Measurements from ENCODE around the gene TOMT. TPM values are rescaled to one million over a fixed set of nuclear protein-coding genes. Genes with fewer than 3 reads are reported as not detected.

Gene TOMT
- polyA plus RNA-seq, 3 donors: not detected

DNA sequence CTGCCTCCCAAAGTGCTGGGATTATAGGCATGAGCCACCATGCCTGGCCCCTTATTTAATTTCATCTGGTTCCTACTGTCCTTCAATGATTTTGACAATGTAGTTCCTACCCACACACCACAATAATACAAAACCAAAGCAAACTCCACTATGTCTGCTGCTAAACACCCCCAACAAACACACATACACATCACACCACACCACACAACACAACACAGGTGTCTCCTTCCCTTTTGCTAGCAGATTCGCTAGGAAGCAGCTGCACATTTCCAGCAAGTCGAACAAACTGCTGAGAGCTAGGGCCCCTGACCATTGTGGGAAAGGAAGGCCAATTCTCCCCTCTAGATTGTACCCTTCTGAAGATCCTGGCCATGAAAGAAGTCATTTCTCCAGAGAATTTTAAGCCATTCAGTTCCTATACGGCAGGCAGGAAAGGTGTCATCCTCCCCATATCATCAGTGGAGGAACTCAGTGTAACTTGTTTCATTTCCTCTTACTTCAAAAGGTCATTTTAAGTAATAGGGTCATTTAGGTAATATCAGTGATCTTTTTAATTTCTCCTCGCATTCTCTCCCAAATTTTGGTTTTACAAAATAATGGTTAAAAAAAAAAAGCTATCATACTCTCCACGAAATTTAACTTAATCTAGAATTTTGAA is 43.9 kb upstream of the TOMT start:
- no peaks in the 10 kb centered on the region for H3K27me3 ChIP-seq (ENCODE audit: control insufficient read depth in 2 of 2, insufficient read depth in 2 of 2, low read length in 2 of 2)
- intact Hi-C loops (cut with micrococcal nuclease): no loop called here
- H2AFZ ChIP-seq (ENCODE audit: insufficient read depth, low read depth, low read length, poor library complexity, severe bottlenecking): no peak overlapping the region

DNA sequence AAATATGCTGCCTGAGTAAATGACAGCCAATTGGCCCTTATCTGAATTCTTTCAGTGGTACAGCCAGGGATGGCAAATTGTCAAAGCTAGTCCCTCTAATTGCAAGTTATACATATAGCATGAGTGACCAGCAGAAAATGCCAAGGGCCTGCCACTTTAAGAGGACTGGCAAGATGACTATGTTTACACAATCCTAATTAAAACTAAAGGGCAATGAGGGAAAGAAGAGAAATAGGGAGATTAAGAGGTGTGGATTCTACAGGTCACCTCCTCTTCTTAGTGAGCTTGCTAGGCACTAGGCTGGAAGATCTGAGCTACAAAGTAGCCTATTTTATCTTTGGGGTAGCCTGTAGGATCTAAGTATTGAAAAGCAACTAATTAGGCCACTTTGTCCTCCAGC is 38.9 kb upstream of the TOMT start:
- Histone ChIP-seq H3K4me2 (replicated peaks; ENCODE audit: extremely low read depth, low read length, poor library complexity, severe bottlenecking) (no peak overlapping the region), H3K79me2 (ENCODE audit: insufficient read depth, low read length) (peaks cover 90% of the 10 kb centered on the region)
- peak overlapping the region in 4 of 7 donors; percentile 6 to 75 (median 23) for H3K27ac Mint-ChIP-seq

More for the DNA sequence above, 43.9 kb upstream of the TOMT start:
- no peaks in the 10 kb centered on the region for H3K9me3 ChIP-seq (replicated peaks in 1 of 2; ENCODE audit: control insufficient read depth in 1 of 2, insufficient read depth in 1 of 2, low read length in 2 of 2)
- H3K4me1 ChIP-seq (ENCODE audit: control insufficient read depth in 1 of 2, insufficient read depth in 2 of 2, low read length in 2 of 2): peaks cover 11 to 15% of the 10 kb centered on the region in 2 donors
- H3K27ac ChIP-seq (ENCODE audit: low read depth in 1 of 2, low read length in 2 of 2): peak overlapping the region; percentile 12 to 60
- no peak overlapping the region for H3K4me3 ChIP-seq (replicated peaks in 1 of 3; ENCODE audit: low read depth in 2 of 3, low read length in 3 of 3)
- H3K27me3 Mint-ChIP-seq (ENCODE audit: low read depth in 3 of 3): peaks cover 0 to 1% (median 0%) of the 10 kb centered on the region in 3 donors
- peaks cover 15% of the 10 kb centered on the region for H3K4me1 Mint-ChIP-seq
- no peak overlapping the region for H3K4me2 ChIP-seq (replicated peaks; ENCODE audit: extremely low read depth, low read length, poor library complexity, severe bottlenecking)
- peaks cover 16 to 69% of the 10 kb centered on the region in 2 donors for H3K36me3 ChIP-seq (replicated peaks in 1 of 2; ENCODE audit: control insufficient read depth in 1 of 2, insufficient read depth in 2 of 2, low read length in 2 of 2)
- H3K36me3 Mint-ChIP-seq: peaks cover 29 to 60% of the 10 kb centered on the region in 2 donors
- H3K9me3 Mint-ChIP-seq: no peaks in the 10 kb centered on the region
- H3K4me3 Mint-ChIP-seq: peak overlapping the region in 1 of 2 donors; percentile 49
- peak; percentile 34 to 56 (median 42) for DNase-seq
- peak overlapping the region; percentile 30 to 92 (median 87) for H3K27ac Mint-ChIP-seq
- no peak overlapping the region for H3K9ac ChIP-seq (ENCODE audit: insufficient read depth, low read length, poor library complexity, severe bottlenecking)
- WGBS (ENCODE audit: insufficient coverage): 80% methylated on average over 2 of the region's 5 CpGs
- TF ChIP-seq, protein P1, sequence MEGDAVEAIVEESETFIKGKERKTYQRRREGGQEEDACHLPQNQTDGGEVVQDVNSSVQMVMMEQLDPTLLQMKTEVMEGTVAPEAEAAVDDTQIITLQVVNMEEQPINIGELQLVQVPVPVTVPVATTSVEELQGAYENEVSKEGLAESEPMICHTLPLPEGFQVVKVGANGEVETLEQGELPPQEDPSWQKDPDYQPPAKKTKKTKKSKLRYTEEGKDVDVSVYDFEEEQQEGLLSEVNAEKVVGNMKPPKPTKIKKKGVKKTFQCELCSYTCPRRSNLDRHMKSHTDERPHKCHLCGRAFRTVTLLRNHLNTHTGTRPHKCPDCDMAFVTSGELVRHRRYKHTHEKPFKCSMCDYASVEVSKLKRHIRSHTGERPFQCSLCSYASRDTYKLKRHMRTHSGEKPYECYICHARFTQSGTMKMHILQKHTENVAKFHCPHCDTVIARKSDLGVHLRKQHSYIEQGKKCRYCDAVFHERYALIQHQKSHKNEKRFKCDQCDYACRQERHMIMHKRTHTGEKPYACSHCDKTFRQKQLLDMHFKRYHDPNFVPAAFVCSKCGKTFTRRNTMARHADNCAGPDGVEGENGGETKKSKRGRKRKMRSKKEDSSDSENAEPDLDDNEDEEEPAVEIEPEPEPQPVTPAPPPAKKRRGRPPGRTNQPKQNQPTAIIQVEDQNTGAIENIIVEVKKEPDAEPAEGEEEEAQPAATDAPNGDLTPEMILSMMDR (IDR thresholded peaks at IDR 0.05): no peak
- peaks cover 4% of the 10 kb centered on the region for H4K20me1 ChIP-seq (ENCODE audit: insufficient read depth, low read length)
- H3K79me2 ChIP-seq (ENCODE audit: insufficient read depth, low read length): peaks cover 96% of the 10 kb centered on the region

More for the DNA sequence above, 38.9 kb upstream of the TOMT start:
- Histone ChIP-seq H3K4me1 (ENCODE audit: control insufficient read depth in 1 of 2, insufficient read depth in 2 of 2, low read length in 2 of 2) (peaks cover 47 to 59% of the 10 kb centered on the region in 2 donors), H3K27me3 (ENCODE audit: control insufficient read depth in 2 of 2, insufficient read depth in 2 of 2, low read length in 2 of 2) (no peaks in the 10 kb centered on the region), H3K9ac (ENCODE audit: insufficient read depth, low read length, poor library complexity, severe bottlenecking) (no peak overlapping the region), H2AFZ (ENCODE audit: insufficient read depth, low read depth, low read length, poor library complexity, severe bottlenecking) (no peak overlapping the region), H3K27ac (ENCODE audit: low read depth in 1 of 2, low read length in 2 of 2) (peak overlapping the region in 1 of 2 donors; percentile 96), H4K20me1 (ENCODE audit: insufficient read depth, low read length) (no peaks in the 10 kb centered on the region), H3K4me3 (replicated peaks in 1 of 3; ENCODE audit: low read depth in 2 of 3, low read length in 3 of 3) (no peak overlapping the region), H3K9me3 (replicated peaks in 1 of 2; ENCODE audit: control insufficient read depth in 1 of 2, insufficient read depth in 1 of 2, low read length in 2 of 2) (no peaks in the 10 kb centered on the region), H3K36me3 (replicated peaks in 1 of 2; ENCODE audit: control insufficient read depth in 1 of 2, insufficient read depth in 2 of 2, low read length in 2 of 2) (peaks cover 9 to 42% of the 10 kb centered on the region in 2 donors)
- intact Hi-C loops (cut with micrococcal nuclease): loop anchor here in 1 of 2 donors (5.0 kb wide), 1 partner anchor 35 kb away; no protein-coding TSS in a partner anchor
- Mint-ChIP-seq H3K36me3 (peaks cover 17 to 38% of the 10 kb centered on the region in 2 donors), H3K9me3 (no peaks in the 10 kb centered on the region), H3K27me3 (ENCODE audit: low read depth in 3 of 3) (no peaks in the 10 kb centered on the region), H3K4me1 (peaks cover 53% of the 10 kb centered on the region), H3K4me3 (no peak overlapping the region)
- DNase-seq: no peak
- TF ChIP-seq, protein P1 (IDR thresholded peaks at IDR 0.05): no peak
